ENCODE measurements around the gene HYOU1.
A peak's percentile ranks its signal among the peaks of the same experiment; 100 is the strongest.
"Not testable (repeated sequence)": the region's sequence is repeated elsewhere in the genome, so short reads cannot be mapped to it uniquely, and the experiment has no call there.

The HYOU1 gene

GRCh38 chr11:119057000-119057769 lies at the start of gene HYOU1:
Gene HYOU1 (minus strand): TSS chr11:119057205. CDS start chr11:119056160, 1,045 bp downstream.
- DNase-seq, result peak; percentile 94

DNA sequence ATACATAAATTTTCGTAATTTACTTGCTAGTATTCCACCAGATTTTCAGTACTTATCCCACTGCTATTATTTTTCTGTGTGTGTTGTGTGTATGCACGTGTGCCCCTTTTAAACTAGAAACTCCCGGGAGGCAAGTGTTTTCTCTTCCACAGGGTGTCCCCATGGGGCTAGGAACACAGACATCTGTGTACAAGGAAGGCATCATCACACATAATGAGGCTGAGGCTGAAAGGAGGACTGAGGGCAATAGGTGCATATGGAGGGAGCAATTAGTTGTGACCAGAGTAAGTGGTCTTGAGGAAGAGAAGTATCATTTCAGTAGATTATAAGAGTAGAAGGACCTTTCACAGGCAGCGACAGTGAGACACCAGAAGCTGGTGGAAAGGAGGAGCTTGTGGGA lies 46.8 kb upstream of the HYOU1 start:
- no peak for DNase-seq

GRCh38 chr11:119103161-119103664 lies 46.2 kb upstream of the HYOU1 start:
- DNase-seq, result not testable (repeated sequence)

- peak; percentile 97 for DNase-seq
Observed at GRCh38 chr11:119101759-119102423, 44.9 kb upstream of the HYOU1 start, which contains the start of gene DPAGT1. Gene DPAGT1 (minus strand): TSS chr11:119101853. CDS start chr11:119101655, 198 bp downstream.

- no peak for DNase-seq
Observed at GRCh38 chr11:119100994-119101758, 44.2 kb upstream of the HYOU1 start.

DNA sequence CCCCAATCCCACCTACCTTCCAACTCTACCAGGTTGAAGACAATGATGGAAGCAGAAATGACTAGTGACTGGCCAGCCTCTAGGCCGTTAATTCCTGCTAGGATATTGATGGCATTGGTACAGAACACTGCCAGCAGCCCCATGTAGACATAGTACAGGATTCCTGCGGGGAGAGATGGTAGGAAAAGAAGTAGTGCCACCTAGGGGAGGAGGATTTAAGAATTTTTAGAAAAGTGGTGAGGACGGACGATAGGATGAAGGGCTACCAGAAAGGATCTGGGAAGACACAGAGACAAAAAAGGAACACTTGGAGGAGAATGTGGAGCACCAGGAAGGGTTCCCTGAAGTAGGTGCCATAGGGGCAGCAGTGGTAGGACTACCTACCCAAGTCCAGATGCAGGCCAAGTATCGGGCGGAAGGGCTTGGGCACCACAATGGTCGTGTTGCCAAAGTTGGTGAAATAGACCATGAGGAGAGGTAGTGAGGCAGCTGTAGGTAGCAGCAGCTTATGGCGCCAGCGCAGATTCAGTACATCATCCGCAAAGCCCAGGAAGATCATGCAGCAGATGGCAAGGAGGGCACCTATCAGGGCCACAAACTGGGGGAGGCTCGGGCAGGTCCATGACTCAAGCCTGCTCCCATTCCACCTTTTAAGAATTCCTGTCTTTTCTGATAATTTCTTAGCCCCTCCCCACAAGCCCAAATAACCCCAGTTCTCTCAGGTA lies 43.4 kb upstream of the HYOU1 start:
- peak; percentile 20 for DNase-seq

GRCh38 chr11:119099711-119100110 lies 42.7 kb upstream of the HYOU1 start:
- no peak for DNase-seq

- DNase-seq, result peak; percentile 98
Observed at GRCh38 chr11:119095066-119095880, 38.3 kb upstream of the HYOU1 start.

- DNase-seq, result peak; percentile 83
Observed at GRCh38 chr11:119094816-119095065, 37.7 kb upstream of the HYOU1 start.

- no peak for DNase-seq
Observed at GRCh38 chr11:119093942-119094815, 37.2 kb upstream of the HYOU1 start.

DNA sequence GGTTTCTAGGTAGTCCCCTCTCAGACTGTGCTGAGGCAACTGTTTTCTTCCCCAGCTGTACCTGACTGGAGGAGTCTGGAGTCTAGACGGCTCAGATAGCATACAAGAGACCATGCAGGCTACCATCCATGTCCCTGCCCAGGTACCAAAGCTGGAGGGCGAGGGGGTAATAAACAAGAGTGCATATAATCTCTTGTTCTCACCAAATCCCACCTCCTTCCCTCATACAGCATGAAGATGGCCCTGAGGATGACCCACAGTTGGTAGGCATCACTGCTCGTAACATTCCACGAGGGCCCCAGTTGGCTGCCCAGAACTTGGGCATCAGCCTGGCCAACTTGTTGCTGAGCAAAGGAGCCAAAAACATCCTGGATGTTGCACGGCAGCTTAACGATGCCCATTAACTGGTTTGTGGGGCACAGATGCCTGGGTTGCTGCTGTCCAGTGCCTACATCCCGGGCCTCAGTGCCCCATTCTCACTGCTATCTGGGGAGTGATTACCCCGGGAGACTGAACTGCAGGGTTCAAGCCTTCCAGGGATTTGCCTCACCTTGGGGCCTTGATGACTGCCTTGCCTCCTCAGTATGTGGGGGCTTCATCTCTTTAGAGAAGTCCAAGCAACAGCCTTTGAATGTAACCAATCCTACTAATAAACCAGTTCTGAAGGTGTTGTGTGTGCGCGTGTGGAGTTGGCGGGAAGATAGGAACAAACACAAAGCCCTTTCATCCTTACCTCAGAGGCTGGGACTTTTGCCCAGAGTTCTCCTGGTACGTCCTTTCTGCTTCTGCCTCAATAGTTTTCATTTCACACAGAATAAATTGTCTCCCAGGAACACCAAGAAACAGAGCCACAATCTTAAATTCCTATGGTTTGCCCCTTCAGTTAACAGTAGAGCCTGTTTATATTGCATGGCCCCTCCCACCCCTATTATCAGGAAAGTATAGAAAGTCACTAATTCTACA lies 36.2 kb upstream of the HYOU1 start:
- no peak for DNase-seq

- no peak for DNase-seq
Observed at GRCh38 chr11:119091966-119092879, 35.2 kb upstream of the HYOU1 start.

DNA sequence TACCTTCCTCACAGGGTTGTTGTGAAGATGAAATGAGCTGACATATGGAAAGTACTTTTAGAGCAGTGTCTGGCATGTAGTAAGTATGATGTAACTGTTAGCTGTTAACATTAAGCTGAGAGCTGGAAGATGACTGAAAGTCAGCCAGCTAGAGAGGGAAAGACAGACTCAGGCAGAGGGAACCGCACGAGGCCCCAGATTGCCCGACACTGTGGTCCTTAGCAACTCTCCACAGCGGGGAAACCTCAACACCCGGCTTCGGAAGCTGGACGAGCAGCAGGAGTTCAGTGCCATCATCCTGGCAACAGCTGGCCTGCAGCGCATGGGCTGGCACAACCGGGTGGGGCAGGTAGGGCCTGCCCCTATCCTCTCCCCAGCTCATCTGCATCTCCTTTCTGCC lies 34.2 kb upstream of the HYOU1 start:
- no peak for DNase-seq

GRCh38 chr11:119089319-119089718 lies 32.3 kb upstream of the HYOU1 start:
- DNase-seq, result no peak

GRCh38 chr11:119088406-119088805 lies 31.4 kb upstream of the HYOU1 start:
- no peak for DNase-seq

- no peak for DNase-seq
Observed at GRCh38 chr11:119087747-119088241, 30.8 kb upstream of the HYOU1 start.

GRCh38 chr11:119087123-119087522 lies 30.1 kb upstream of the HYOU1 start:
- DNase-seq, result no peak

GRCh38 chr11:119085437-119085847 lies 28.4 kb upstream of the HYOU1 start:
- no peak for DNase-seq
